ENCODE measurements around the gene TAP1.

TAP1 gene

DNA sequence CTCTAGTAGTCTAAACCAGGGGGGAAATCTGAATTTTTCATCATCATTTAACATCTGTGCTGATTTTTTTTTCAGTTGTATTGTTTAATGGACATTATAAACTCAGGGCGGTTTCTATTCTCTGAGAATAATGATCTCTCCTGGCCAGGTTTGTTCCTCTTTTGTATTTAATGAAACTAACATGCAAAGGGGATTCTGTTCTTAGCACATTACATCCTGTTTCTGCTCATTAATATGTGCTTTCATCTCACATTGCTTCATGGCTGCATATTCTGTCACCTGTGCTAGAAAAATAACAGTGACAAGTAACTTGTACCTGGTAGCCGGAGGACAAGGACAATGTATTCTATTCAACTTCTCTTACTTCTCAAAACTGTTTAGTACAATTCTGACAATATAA lies 37.5 kb downstream of the TAP1 start:
- no peak for TF ChIP-seq GATA3 (IDR thresholded peaks at IDR 0.05; ENCODE audit: low read depth, low read length)
- no peak for TF ChIP-seq GATA2 (IDR thresholded peaks at IDR 0.05; ENCODE audit: low read depth, low read length)

- TF ChIP-seq GATA2 (IDR thresholded peaks at IDR 0.05; ENCODE audit: low read depth, low read length): no peak
- TF ChIP-seq GATA3 (IDR thresholded peaks at IDR 0.05; ENCODE audit: low read depth, low read length): no peak
These were observed 38.4 kb downstream of the TAP1 start for GRCh38 chr6:32815115-32815514.

GRCh38 chr6:32814145-32814544 lies 39.4 kb downstream of the TAP1 start:
- TF ChIP-seq GATA3 (IDR thresholded peaks at IDR 0.05; ENCODE audit: low read depth, low read length) (no peak), GATA2 (IDR thresholded peaks at IDR 0.05; ENCODE audit: low read depth, low read length) (no peak)

GRCh38 chr6:32809171-32809570 lies 44.3 kb downstream of the TAP1 start:
- TF ChIP-seq GATA2 (IDR thresholded peaks at IDR 0.05; ENCODE audit: low read depth, low read length) (no peak), GATA3 (IDR thresholded peaks at IDR 0.05; ENCODE audit: low read depth, low read length) (no peak)

GRCh38 chr6:32807020-32807580 lies 46.4 kb downstream of the TAP1 start:
- TF ChIP-seq GATA3 (IDR thresholded peaks at IDR 0.05; ENCODE audit: low read depth, low read length) (no peak), GATA2 (IDR thresholded peaks at IDR 0.05; ENCODE audit: low read depth, low read length) (no peak)

GRCh38 chr6:32803416-32803815 lies 50.1 kb downstream of the TAP1 start:
- TF ChIP-seq GATA3 (IDR thresholded peaks at IDR 0.05; ENCODE audit: low read depth, low read length): no peak
- TF ChIP-seq GATA2 (IDR thresholded peaks at IDR 0.05; ENCODE audit: low read depth, low read length): no peak

DNA sequence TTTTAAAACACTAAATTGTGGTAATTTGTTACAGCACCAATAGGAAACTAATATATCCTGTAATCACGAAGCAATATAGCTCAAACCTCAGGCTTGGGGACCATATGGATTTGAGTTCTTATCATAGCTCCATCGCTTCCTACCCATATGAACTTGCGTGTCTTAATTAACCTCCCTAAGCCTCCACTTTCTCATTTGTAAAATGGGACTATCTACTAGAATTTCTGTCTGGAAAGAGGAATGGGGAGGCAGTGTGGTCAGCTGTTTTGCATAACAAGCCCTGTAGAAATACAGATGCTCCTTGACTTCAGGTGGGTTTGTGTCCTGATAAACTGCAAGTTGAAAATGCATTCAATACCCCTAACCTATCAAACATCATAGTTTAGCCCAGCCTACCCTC lies 53.8 kb downstream of the TAP1 start:
- TF ChIP-seq GATA2 (IDR thresholded peaks at IDR 0.05; ENCODE audit: low read depth, low read length): no peak
- no peak for TF ChIP-seq GATA3 (IDR thresholded peaks at IDR 0.05; ENCODE audit: low read depth, low read length)

DNA sequence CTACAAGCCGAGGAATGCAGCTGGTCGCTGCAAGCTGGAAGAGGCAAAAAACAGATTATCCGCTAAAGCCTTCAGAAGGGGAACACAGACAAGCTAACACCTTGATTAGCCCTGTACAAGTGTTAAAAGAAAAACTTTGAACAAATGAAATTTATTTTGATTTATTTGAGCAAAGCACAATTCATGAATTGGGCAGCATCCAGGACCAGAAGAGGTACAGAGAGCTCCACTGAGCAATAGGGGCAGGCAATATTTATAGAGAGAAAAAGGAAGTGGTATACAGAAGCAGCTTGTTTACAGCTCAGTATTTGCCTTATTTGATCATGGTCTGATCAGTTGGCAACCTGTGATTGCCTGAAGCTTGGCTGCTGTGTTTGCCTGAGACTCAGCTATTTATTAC lies 54.3 kb downstream of the TAP1 start:
- TF ChIP-seq GATA2 (IDR thresholded peaks at IDR 0.05; ENCODE audit: low read depth, low read length): no peak

DNA sequence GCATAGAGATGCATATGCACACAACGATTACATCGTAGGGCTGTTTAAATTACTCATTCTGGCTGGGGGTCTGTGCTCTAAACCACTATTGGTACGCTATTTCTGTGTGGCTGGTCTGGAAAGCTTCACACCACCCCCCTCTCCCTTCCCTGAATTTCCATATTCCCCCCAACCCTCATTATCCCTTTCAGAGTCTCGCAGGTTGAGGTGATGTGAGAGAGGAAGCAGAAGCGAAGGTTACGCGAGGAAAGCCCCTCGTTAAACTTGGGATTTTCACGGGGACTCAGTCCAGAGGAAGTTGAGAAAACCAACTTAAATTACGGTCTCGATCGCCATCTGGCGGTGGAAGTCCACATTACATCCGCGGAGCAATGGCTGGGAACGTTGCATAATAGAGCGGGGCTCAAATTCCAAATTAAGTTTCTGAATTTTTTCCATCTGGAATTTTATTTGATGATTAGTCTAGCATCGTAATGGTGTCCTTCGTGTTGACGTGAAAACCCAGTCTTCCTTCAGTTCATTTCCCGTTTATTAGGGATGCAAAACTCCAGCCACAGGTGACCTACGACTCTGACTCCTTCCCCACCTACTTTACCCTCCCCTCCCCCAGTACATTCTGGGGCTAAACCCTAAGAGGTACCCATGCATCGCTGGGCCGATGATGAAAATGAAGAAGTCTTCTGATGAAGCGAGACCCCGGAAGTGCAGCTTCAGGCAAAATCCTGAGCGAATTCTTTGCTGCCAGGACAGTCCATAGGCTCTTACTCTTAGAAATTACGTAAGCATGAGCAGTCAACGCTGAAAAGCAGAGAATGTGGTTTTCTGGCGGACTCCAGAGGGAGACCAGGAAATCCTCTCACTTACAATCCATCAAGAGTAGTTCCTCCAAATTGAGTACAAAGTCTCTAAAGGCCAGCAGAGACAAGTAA lies 56.4 kb downstream of the TAP1 start:
- TF ChIP-seq GATA3 (IDR thresholded peaks at IDR 0.05; ENCODE audit: low read depth, low read length) (no peak), GATA2 (IDR thresholded peaks at IDR 0.05; ENCODE audit: low read depth, low read length) (no peak)

All from SH-SY5Y (cell line).